Panc1 (cell line): ENCODE measurements around the gene RIOK3. TPM values are rescaled to one million over a fixed set of nuclear protein-coding genes. Genes with fewer than 3 reads are reported as not detected.

Experiments used
- ATAC-seq: fragments of 200-7000 bp; cut with Tn5 transposase; 2 replicates; pipeline ENCODE4 v1.9.1; 2020; ENCODE audit warnings: mild to moderate bottlenecking, moderate library complexity
- BruUV-seq: library from RNA; stranded (reverse); fragments of 400-500 nt; replicated peaks from 2 replicates; lab custom pipeline; 2021; lab: Mats Ljungman, UMichigan
- CTCF ChIA-PET: fragments of 300-600 bp; sonication (Branson Sonifier 250); formaldehyde crosslinking; loops from one replicate; lab custom pipeline; 2022; ENCODE audit warnings: antibody characterized with exemption; lab: Charles Lee
- POLR2A ChIA-PET: fragments of 300-600 bp; sonication (Branson Sonifier 250); formaldehyde crosslinking; loops from one replicate; lab custom pipeline; 2022; ENCODE audit warnings: antibody characterized with exemption; lab: Charles Lee
- DNase-seq: peaks from one replicate; pipeline ENCODE4 v3.0.0-alpha.2; 2010; ENCODE audit warnings: low read depth, low spot score
- H3K27ac ChIP-seq: 2 replicates; pipeline ENCODE4 v1.5.1; 2011; ENCODE audit warnings: mild to moderate bottlenecking, low read length, inconsistent platforms
- H3K27me3 ChIP-seq: fragments of 200-500 bp; sonication (Bioruptor generic); 2 replicates; pipeline ENCODE4 v1.6.0; 2014; ENCODE audit warnings: low read length, inconsistent platforms; ENCODE audit not compliant: control insufficient read depth, insufficient read depth
- H3K36me3 ChIP-seq: fragments of 200-500 bp; sonication (Bioruptor generic); 2 replicates; pipeline ENCODE4 v1.5.1; 2014; ENCODE audit warnings: inconsistent platforms, mild to moderate bottlenecking, low read length, moderate library complexity; ENCODE audit not compliant: control insufficient read depth, insufficient read depth
- H3K4me1 ChIP-seq: 2 replicates; pipeline ENCODE4 v1.5.1; 2011; ENCODE audit warnings: inconsistent platforms, mild to moderate bottlenecking, low read length, moderate library complexity; ENCODE audit not compliant: control insufficient read depth, insufficient read depth
- H3K4me3 ChIP-seq, 2 experiments: 2 replicates each; pipeline ENCODE4 v1.5.1; 2011 to 2012; ENCODE audit warnings: low read depth in 2 of 2, low read length in 2 of 2, mild to moderate bottlenecking in 2 of 2, inconsistent platforms in 1 of 2, moderate library complexity in 1 of 2
- H3K9me3 ChIP-seq: fragments of 200-500 bp; sonication (Bioruptor generic); 2 replicates; pipeline ENCODE4 v1.5.1; 2014; ENCODE audit warnings: low read depth, mild to moderate bottlenecking, inconsistent platforms, low read length, moderate library complexity; ENCODE audit not compliant: control insufficient read depth, insufficient read depth
- CTCF ChIP-seq: fragments of 450-650 bp; IDR thresholded peaks from 2 replicates; pipeline ENCODE4 v1.5.1; 2017; ENCODE audit warnings: mild to moderate bottlenecking
- POLR2AphosphoS5 ChIP-seq: IDR thresholded peaks from 2 replicates; pipeline ENCODE4 v1.6.1; 2012; ENCODE audit warnings: mild to moderate bottlenecking, low read depth, low read length, moderate library complexity
- REST ChIP-seq, 2 experiments: IDR thresholded peaks; 2 replicates each; pipeline ENCODE4 v1.6.1; 2011 to 2012; ENCODE audit warnings: low read depth in 2 of 2, control low read depth in 1 of 2, low read length in 1 of 2, mild to moderate bottlenecking in 1 of 2, moderate library complexity in 1 of 2; ENCODE audit not compliant: insufficient read depth in 1 of 2
- SIN3A ChIP-seq: IDR thresholded peaks from 2 replicates; pipeline ENCODE4 v1.6.1; 2012; ENCODE audit warnings: low read depth, mild to moderate bottlenecking, low read length, moderate library complexity, borderline replicate concordance; ENCODE audit not compliant: insufficient read depth
- TCF7L2 ChIP-seq: IDR thresholded peaks from 2 replicates; pipeline ENCODE4 v1.6.1; 2011; ENCODE audit warnings: mild to moderate bottlenecking, low read depth, low read length, inconsistent platforms
- in situ Hi-C: cut with HindIII; loops from 2 replicates; pipeline ENCODE4 v1.10.0; 2016; ENCODE audit warnings: low sequenced_read_pairs, low pct_unique_long_range_greater_than_20kb
- intact Hi-C: fragments of 100-400 bp; cut with micrococcal nuclease; formaldehyde crosslinking; loops from one replicate; pipeline ENCODE4 v1.10.0; 2022; ENCODE audit not compliant: unreplicated experiment
- total RNA-seq: library from RNA; stranded (reverse); gene quantifications from one replicate; pipeline ENCODE4 v1.2.1, GENCODE V29; 2021; ENCODE audit not compliant: unreplicated experiment

Gene RIOK3
- total RNA-seq, 1 experiment from 2014 or later, result 74.7 TPM

- no peak for DNase-seq
- Histone ChIP-seq H3K27ac (no peak overlapping the region), H3K4me3 (no peak overlapping the region), H3K4me1 (no peaks in the 10 kb centered on the region), H3K27me3 (no peaks in the 10 kb centered on the region), H3K36me3 (no peaks in the 10 kb centered on the region), H3K9me3 (no peaks in the 10 kb centered on the region)
- no peak for TF ChIP-seq SIN3A
- no peak for TF ChIP-seq CTCF
- TF ChIP-seq TCF7L2, result no peak
- no peak for TF ChIP-seq REST (IDR thresholded peaks at IDR 0.05; ENCODE audit: insufficient read depth in 1 of 2, low read depth in 2 of 2, low read length in 1 of 2)
- no peak for TF ChIP-seq POLR2AphosphoS5
- ATAC-seq, result no peak; the same call in 1 of the 2 replicates
- no TSS peak for BruUV-seq
- POLR2A ChIA-PET, result no interaction called here
- CTCF ChIA-PET, result interaction anchor here (0.6 kb wide), 1 partner anchor 583 kb away, joined by 13 read pairs; no protein-coding TSS in a partner anchor
- intact Hi-C loops (no loop called here), in situ Hi-C loops (no loop called here)
Observed at GRCh38 chr18:23422751-23423418, 30.2 kb upstream of the RIOK3 start.

- DNase-seq (no peak), ATAC-seq (no peak)
- H3K27me3 ChIP-seq, result no peaks in the 10 kb centered on the region
- TF ChIP-seq TCF7L2 (no peak), REST (IDR thresholded peaks at IDR 0.05; ENCODE audit: insufficient read depth in 1 of 2, low read depth in 2 of 2, low read length in 1 of 2) (no peak), POLR2AphosphoS5 (no peak), CTCF (no peak), SIN3A (no peak)
- CTCF ChIA-PET, result no interaction called here
- no peaks in the 10 kb centered on the region for H3K36me3 ChIP-seq
- BruUV-seq, result no TSS peak
- H3K4me1 ChIP-seq, result no peaks in the 10 kb centered on the region
- H3K9me3 ChIP-seq, result no peaks in the 10 kb centered on the region
- H3K4me3 ChIP-seq, result no peak overlapping the region
- in situ Hi-C loops, result no loop called here
- POLR2A ChIA-PET, result no interaction called here
- intact Hi-C loops, result no loop called here
- H3K27ac ChIP-seq, result no peak overlapping the region
Observed at GRCh38 chr18:23424616-23425015, 28.5 kb upstream of the RIOK3 start.
